GM23338 (cell line): ENCODE data around the gene THY1. TPM values are rescaled to one million over a fixed set of nuclear protein-coding genes. Genes with fewer than 3 reads are reported as not detected.

ENCODE experiments used
- ATAC-seq: fragments of 200-7000 bp; cut with Tn5 transposase; 3 replicates; pipeline ENCODE4 v1.9.1; 2020
- DNase-seq: peaks from one replicate; pipeline ENCODE4 v3.0.0-alpha.2; 2015; ENCODE audit warnings: low spot score
- H2AFZ ChIP-seq: fragments of 200-600 bp; sonication (generic); 2 replicates; pipeline ENCODE4 v1.8.0; 2016; ENCODE audit warnings: antibody characterized with exemption, mild to moderate bottlenecking, moderate library complexity
- H3F3A ChIP-seq: fragments of 200-600 bp; sonication (generic); replicated peaks from 2 replicates; pipeline ENCODE4 v1.8.0; 2017; ENCODE audit warnings: antibody characterized with exemption, mixed run types, low read depth
- H3K27ac ChIP-seq: fragments of 200-600 bp; sonication (generic); 2 replicates; pipeline ENCODE4 v1.6.1; 2016; ENCODE audit warnings: low read depth
- H3K27me3 ChIP-seq: fragments of 200-600 bp; sonication (generic); 2 replicates; pipeline ENCODE4 v1.8.0; 2016; ENCODE audit warnings: mild to moderate bottlenecking, mixed run types, moderate library complexity; ENCODE audit not compliant: insufficient read depth
- H3K36me3 ChIP-seq: fragments of 200-600 bp; sonication (generic); 2 replicates; pipeline ENCODE4 v1.8.0; 2016; ENCODE audit warnings: mild to moderate bottlenecking; ENCODE audit not compliant: insufficient read depth
- H3K4me1 ChIP-seq: fragments of 200-600 bp; sonication (generic); 2 replicates; pipeline ENCODE4 v1.8.0; 2016; ENCODE audit warnings: mild to moderate bottlenecking, moderate library complexity; ENCODE audit not compliant: insufficient read depth
- H3K4me2 ChIP-seq: fragments of 200-600 bp; sonication (generic); 2 replicates; pipeline ENCODE4 v1.7.1; 2017; ENCODE audit warnings: mixed run types
- H3K4me3 ChIP-seq: fragments of 200-600 bp; sonication (generic); 2 replicates; pipeline ENCODE4 v1.6.1; 2016; ENCODE audit warnings: mixed run types
- H3K79me2 ChIP-seq: fragments of 200-600 bp; sonication (generic); replicated peaks from 2 replicates; pipeline ENCODE4 v1.8.0; 2017; ENCODE audit warnings: mild to moderate bottlenecking; ENCODE audit not compliant: insufficient read depth
- H3K9me2 ChIP-seq: fragments of 200-600 bp; sonication (generic); 2 replicates; pipeline ENCODE4 v1.8.0; 2017; ENCODE audit not compliant: insufficient read depth
- H4K20me1 ChIP-seq: fragments of 200-600 bp; sonication (generic); replicated peaks from 2 replicates; pipeline ENCODE4 v1.8.0; 2017; ENCODE audit warnings: mild to moderate bottlenecking; ENCODE audit not compliant: insufficient read depth
- H3K27ac Mint-ChIP-seq: 2 replicates; pipeline ENCODE4 v1.8.0; 2020; ENCODE audit warnings: inconsistent platforms, mild to moderate bottlenecking, moderate library complexity, mixed read lengths
- H3K27me3 Mint-ChIP-seq: 3 replicates; pipeline ENCODE4 v1.8.0; 2022; ENCODE audit warnings: low read depth, mild to moderate bottlenecking, moderate library complexity, mixed read lengths, inconsistent platforms; ENCODE audit not compliant: insufficient read depth, poor library complexity
- H3K36me3 Mint-ChIP-seq: 3 replicates; pipeline ENCODE4 v1.8.0; 2021; ENCODE audit warnings: low read depth, mild to moderate bottlenecking, inconsistent platforms, moderate library complexity, mixed read lengths
- H3K4me1 Mint-ChIP-seq: 3 replicates; pipeline ENCODE4 v1.8.0; 2020; ENCODE audit warnings: mild to moderate bottlenecking, inconsistent platforms, mixed read lengths
- H3K4me3 Mint-ChIP-seq: 3 replicates; pipeline ENCODE4 v1.8.0; 2021; ENCODE audit warnings: moderate library complexity, mild to moderate bottlenecking, inconsistent platforms, mixed read lengths
- H3K9me3 Mint-ChIP-seq: 3 replicates; pipeline ENCODE4 v1.8.0; 2020; ENCODE audit warnings: moderate library complexity, mild to moderate bottlenecking, inconsistent platforms, mixed read lengths
- CREB1 ChIP-seq: fragments of 250-450 bp; sonication (Bioruptor Pico); IDR thresholded peaks from 2 replicates; pipeline ENCODE4 v1.5.0; 2020; ENCODE audit warnings: low read depth, mild to moderate bottlenecking, moderate library complexity
- EZH2 ChIP-seq: fragments of 200-600 bp; sonication (generic); IDR thresholded peaks from one replicate; pipeline ENCODE4 v1.8.0; 2017; ENCODE audit warnings: antibody characterized with exemption, mild to moderate bottlenecking, low read depth; ENCODE audit not compliant: unreplicated experiment
- EZH2phosphoT487 ChIP-seq: fragments of 200-600 bp; sonication (generic); IDR thresholded peaks from one replicate; pipeline ENCODE4 v1.8.1; 2018; ENCODE audit warnings: antibody characterized with exemption; ENCODE audit not compliant: unreplicated experiment
- NANOG ChIP-seq: IDR thresholded peaks from 2 replicates; pipeline ENCODE4 v1.6.1; 2016; ENCODE audit warnings: antibody characterized with exemption, borderline replicate concordance
- POLR2AphosphoS5 ChIP-seq: IDR thresholded peaks from 2 replicates; pipeline ENCODE4 v1.6.1; 2016; ENCODE audit warnings: antibody characterized with exemption, low read depth
- STAT1 ChIP-seq: IDR thresholded peaks from one replicate; pipeline ENCODE4 v1.6.1; 2016; ENCODE audit warnings: antibody characterized with exemption; ENCODE audit not compliant: unreplicated experiment
- ZNF114 ChIP-seq: fragments of 250-450 bp; sonication (Bioruptor Pico); IDR thresholded peaks from 2 replicates; pipeline ENCODE4 v1.5.0; 2020; ENCODE audit warnings: mild to moderate bottlenecking, moderate library complexity
- polyA plus RNA-seq: library from polyadenylated mRNA; unstranded; fragments of >200 nt; fragmentation: Nextera tagmentation; extraction: Ambion mirVana; gene quantifications from 2 replicates; pipeline ENCODE4 v1.2.1, GENCODE V29; 2016
- total RNA-seq: library from RNA; depleted of rRNA; stranded (reverse); fragments of >200 nt; shearing (Covaris generic); gene quantifications from 2 replicates; pipeline ENCODE4 v1.2.3, GENCODE V29; 2014
- TF ChIP-seq, protein P1 (sequence below), 2 experiments: fragments of 200-600 bp in 1 of 2; sonication (generic) in 1 of 2; conservative IDR thresholded peaks; 2 replicates each; pipeline versions ENCODE4 v1.5.1 to v1.6.1; 2016 to 2017; ENCODE audit warnings: antibody characterized with exemption in 2 of 2, low read depth in 2 of 2, mild to moderate bottlenecking in 2 of 2, moderate library complexity in 1 of 2
- TF ChIP-seq, protein P2 (sequence below): IDR thresholded peaks from one replicate; pipeline ENCODE4 v1.6.1; 2018; ENCODE audit warnings: antibody characterized with exemption; ENCODE audit not compliant: unreplicated experiment
- TF ChIP-seq, protein P3 (sequence below): fragments of 250-450 bp; sonication (Bioruptor Pico); IDR thresholded peaks from 2 replicates; pipeline ENCODE4 v1.5.0; 2020; ENCODE audit warnings: mild to moderate bottlenecking, moderate library complexity

The THY1 gene
- total and polyA plus RNA-seq, 2 experiments from 2014 or later = 490 to 597 TPM

DNA sequence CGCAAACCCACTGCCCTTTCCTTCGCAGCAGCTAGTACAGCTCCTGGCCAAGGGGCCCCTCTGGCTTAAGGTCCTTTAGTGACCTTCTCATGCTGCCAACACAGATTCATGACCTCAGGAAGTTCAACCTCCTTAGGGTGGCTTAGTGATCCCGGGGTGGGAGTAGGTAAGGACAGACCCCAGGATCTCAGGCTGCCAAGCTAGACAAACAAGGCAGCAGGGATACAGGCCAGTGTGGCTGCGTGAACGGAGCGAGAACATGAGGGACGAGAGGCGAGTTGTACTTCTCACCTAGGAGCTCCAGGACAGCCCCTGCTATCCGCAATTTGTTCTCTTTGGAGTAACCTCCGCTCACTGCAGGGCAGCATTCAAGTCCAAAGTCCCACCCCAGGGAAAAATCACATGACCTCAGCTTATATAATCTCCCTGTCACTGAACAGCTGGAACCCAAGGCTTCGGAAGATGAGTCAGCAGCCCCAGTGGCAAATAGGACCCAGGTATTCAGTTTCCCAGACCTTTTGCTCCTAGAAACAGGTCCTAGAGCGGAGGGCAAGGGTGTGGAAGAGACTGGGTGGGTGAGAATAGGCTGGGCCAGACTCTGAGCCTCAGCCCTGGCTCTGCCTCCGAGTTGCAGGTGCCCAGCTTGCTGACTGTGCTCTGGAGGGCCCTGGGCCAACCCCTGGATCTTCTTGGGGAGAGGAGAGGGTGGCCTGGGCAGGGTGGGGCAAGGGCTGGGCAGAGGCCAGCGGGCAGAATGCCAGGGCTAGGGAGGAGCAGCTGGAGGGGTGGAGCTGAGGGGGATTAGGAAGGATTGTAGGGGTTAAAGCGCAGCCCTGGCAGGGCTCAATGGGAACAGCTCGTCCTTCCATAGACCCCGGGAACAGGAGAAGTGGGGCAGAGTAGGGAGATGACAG lies 54.6 kb downstream of the THY1 start:
- Histone ChIP-seq H2AFZ (no peak overlapping the region), H3K79me2 (no peaks in the 10 kb centered on the region), H4K20me1 (no peaks in the 10 kb centered on the region; the same call in 1 of the 2 replicates), H3K27me3 (peaks cover 31% of the 10 kb centered on the region), H3K4me3 (no peak overlapping the region), H3K9me2 (no peaks in the 10 kb centered on the region), H3K27ac (no peak overlapping the region), H3F3A (no peaks in the 10 kb centered on the region), H3K4me1 (peaks cover 16% of the 10 kb centered on the region), H3K4me2 (no peak overlapping the region), H3K36me3 (no peaks in the 10 kb centered on the region)
- Mint-ChIP-seq H3K27me3 (peaks cover 33% of the 10 kb centered on the region), H3K36me3 (no peaks in the 10 kb centered on the region; the same call in 1 of the 3 replicates), H3K9me3 (peaks cover 2% of the 10 kb centered on the region; the same call in 1 of the 3 replicates), H3K4me3 (no peak overlapping the region), H3K27ac (no peak overlapping the region), H3K4me1 (peaks cover 52% of the 10 kb centered on the region)
- TF ChIP-seq NANOG = no peak
- TF ChIP-seq, protein P1, sequence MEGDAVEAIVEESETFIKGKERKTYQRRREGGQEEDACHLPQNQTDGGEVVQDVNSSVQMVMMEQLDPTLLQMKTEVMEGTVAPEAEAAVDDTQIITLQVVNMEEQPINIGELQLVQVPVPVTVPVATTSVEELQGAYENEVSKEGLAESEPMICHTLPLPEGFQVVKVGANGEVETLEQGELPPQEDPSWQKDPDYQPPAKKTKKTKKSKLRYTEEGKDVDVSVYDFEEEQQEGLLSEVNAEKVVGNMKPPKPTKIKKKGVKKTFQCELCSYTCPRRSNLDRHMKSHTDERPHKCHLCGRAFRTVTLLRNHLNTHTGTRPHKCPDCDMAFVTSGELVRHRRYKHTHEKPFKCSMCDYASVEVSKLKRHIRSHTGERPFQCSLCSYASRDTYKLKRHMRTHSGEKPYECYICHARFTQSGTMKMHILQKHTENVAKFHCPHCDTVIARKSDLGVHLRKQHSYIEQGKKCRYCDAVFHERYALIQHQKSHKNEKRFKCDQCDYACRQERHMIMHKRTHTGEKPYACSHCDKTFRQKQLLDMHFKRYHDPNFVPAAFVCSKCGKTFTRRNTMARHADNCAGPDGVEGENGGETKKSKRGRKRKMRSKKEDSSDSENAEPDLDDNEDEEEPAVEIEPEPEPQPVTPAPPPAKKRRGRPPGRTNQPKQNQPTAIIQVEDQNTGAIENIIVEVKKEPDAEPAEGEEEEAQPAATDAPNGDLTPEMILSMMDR (conservative IDR thresholded peaks at IDR 0.05; ENCODE audit: low read depth in 2 of 2) = no peak
- TF ChIP-seq, protein P2, sequence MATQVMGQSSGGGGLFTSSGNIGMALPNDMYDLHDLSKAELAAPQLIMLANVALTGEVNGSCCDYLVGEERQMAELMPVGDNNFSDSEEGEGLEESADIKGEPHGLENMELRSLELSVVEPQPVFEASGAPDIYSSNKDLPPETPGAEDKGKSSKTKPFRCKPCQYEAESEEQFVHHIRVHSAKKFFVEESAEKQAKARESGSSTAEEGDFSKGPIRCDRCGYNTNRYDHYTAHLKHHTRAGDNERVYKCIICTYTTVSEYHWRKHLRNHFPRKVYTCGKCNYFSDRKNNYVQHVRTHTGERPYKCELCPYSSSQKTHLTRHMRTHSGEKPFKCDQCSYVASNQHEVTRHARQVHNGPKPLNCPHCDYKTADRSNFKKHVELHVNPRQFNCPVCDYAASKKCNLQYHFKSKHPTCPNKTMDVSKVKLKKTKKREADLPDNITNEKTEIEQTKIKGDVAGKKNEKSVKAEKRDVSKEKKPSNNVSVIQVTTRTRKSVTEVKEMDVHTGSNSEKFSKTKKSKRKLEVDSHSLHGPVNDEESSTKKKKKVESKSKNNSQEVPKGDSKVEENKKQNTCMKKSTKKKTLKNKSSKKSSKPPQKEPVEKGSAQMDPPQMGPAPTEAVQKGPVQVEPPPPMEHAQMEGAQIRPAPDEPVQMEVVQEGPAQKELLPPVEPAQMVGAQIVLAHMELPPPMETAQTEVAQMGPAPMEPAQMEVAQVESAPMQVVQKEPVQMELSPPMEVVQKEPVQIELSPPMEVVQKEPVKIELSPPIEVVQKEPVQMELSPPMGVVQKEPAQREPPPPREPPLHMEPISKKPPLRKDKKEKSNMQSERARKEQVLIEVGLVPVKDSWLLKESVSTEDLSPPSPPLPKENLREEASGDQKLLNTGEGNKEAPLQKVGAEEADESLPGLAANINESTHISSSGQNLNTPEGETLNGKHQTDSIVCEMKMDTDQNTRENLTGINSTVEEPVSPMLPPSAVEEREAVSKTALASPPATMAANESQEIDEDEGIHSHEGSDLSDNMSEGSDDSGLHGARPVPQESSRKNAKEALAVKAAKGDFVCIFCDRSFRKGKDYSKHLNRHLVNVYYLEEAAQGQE = no peak
- no peak for TF ChIP-seq ZNF114 (CRISPR knock-in tag)
- TF ChIP-seq, protein P3, sequence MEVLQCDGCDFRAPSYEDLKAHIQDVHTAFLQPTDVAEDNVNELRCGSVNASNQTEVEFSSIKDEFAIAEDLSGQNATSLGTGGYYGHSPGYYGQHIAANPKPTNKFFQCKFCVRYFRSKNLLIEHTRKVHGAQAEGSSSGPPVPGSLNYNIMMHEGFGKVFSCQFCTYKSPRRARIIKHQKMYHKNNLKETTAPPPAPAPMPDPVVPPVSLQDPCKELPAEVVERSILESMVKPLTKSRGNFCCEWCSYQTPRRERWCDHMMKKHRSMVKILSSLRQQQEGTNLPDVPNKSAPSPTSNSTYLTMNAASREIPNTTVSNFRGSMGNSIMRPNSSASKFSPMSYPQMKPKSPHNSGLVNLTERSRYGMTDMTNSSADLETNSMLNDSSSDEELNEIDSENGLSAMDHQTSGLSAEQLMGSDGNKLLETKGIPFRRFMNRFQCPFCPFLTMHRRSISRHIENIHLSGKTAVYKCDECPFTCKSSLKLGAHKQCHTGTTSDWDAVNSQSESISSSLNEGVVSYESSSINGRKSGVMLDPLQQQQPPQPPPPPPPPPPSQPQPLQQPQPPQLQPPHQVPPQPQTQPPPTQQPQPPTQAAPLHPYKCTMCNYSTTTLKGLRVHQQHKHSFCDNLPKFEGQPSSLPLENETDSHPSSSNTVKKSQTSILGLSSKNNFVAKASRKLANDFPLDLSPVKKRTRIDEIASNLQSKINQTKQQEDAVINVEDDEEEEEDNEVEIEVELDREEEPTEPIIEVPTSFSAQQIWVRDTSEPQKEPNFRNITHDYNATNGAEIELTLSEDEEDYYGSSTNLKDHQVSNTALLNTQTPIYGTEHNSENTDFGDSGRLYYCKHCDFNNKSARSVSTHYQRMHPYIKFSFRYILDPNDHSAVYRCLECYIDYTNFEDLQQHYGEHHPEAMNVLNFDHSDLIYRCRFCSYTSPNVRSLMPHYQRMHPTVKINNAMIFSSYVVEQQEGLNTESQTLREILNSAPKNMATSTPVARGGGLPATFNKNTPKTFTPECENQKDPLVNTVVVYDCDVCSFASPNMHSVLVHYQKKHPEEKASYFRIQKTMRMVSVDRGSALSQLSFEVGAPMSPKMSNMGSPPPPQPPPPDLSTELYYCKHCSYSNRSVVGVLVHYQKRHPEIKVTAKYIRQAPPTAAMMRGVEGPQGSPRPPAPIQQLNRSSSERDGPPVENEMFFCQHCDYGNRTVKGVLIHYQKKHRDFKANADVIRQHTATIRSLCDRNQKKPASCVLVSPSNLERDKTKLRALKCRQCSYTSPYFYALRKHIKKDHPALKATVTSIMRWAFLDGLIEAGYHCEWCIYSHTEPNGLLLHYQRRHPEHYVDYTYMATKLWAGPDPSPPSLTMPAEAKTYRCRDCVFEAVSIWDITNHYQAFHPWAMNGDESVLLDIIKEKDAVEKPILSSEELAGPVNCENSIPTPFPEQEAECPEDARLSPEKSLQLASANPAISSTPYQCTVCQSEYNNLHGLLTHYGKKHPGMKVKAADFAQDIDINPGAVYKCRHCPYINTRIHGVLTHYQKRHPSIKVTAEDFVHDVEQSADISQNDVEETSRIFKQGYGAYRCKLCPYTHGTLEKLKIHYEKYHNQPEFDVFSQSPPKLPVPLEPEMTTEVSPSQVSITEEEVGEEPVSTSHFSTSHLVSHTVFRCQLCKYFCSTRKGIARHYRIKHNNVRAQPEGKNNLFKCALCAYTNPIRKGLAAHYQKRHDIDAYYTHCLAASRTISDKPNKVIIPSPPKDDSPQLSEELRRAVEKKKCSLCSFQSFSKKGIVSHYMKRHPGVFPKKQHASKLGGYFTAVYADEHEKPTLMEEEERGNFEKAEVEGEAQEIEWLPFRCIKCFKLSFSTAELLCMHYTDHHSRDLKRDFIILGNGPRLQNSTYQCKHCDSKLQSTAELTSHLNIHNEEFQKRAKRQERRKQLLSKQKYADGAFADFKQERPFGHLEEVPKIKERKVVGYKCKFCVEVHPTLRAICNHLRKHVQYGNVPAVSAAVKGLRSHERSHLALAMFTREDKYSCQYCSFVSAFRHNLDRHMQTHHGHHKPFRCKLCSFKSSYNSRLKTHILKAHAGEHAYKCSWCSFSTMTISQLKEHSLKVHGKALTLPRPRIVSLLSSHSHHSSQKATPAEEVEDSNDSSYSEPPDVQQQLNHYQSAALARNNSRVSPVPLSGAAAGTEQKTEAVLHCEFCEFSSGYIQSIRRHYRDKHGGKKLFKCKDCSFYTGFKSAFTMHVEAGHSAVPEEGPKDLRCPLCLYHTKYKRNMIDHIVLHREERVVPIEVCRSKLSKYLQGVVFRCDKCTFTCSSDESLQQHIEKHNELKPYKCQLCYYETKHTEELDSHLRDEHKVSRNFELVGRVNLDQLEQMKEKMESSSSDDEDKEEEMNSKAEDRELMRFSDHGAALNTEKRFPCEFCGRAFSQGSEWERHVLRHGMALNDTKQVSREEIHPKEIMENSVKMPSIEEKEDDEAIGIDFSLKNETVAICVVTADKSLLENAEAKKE (CRISPR knock-in tag) = no peak
- TF ChIP-seq STAT1 = no peak
- no peak for TF ChIP-seq EZH2
- no peak for TF ChIP-seq EZH2phosphoT487
- no peak for TF ChIP-seq POLR2AphosphoS5
- no peak for TF ChIP-seq CREB1 (CRISPR knock-in tag)
- no peak for ATAC-seq
- no peak for DNase-seq
